GM12875 (cell line): ENCODE measurements around the gene MISP.

Source experiments
- H3K4me3 ChIP-seq: one replicate; pipeline ENCODE4 v1.5.1; 2011; ENCODE audit warnings: low read depth, low read length, control low read depth
- TF ChIP-seq, protein P1 (sequence below): IDR thresholded peaks from 2 replicates; pipeline ENCODE4 v1.5.1; 2011; ENCODE audit warnings: low read depth, mild to moderate bottlenecking, control low read depth, inconsistent platforms, low read length, moderate library complexity, borderline replicate concordance; ENCODE audit not compliant: insufficient read depth

The MISP gene

DNA sequence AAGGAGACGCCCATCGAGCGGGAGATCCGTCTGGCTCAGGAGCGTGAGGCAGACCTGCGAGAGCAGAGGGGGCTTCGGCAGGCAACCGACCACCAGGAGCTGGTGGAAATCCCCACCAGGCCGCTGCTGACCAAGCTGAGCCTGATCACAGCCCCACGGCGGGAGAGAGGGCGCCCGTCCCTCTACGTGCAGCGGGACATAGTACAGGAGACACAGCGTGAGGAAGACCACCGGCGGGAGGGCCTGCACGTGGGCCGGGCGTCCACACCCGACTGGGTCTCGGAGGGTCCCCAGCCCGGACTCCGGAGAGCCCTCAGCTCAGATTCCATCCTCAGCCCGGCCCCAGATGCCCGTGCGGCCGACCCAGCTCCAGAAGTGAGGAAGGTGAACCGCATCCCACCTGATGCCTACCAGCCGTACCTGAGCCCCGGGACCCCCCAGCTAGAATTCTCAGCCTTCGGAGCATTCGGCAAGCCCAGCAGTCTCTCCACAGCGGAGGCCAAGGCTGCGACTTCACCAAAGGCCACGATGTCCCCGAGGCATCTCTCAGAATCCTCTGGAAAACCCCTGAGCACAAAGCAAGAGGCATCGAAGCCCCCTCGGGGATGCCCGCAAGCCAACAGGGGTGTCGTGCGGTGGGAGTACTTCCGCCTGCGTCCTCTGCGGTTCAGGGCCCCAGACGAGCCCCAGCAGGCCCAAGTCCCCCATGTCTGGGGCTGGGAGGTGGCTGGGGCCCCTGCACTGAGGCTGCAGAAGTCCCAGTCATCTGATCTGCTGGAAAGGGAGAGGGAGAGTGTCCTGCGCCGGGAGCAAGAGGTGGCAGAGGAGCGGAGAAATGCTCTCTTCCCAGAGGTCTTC, 7.1 kb downstream of the MISP start:
- TF ChIP-seq, protein P1, sequence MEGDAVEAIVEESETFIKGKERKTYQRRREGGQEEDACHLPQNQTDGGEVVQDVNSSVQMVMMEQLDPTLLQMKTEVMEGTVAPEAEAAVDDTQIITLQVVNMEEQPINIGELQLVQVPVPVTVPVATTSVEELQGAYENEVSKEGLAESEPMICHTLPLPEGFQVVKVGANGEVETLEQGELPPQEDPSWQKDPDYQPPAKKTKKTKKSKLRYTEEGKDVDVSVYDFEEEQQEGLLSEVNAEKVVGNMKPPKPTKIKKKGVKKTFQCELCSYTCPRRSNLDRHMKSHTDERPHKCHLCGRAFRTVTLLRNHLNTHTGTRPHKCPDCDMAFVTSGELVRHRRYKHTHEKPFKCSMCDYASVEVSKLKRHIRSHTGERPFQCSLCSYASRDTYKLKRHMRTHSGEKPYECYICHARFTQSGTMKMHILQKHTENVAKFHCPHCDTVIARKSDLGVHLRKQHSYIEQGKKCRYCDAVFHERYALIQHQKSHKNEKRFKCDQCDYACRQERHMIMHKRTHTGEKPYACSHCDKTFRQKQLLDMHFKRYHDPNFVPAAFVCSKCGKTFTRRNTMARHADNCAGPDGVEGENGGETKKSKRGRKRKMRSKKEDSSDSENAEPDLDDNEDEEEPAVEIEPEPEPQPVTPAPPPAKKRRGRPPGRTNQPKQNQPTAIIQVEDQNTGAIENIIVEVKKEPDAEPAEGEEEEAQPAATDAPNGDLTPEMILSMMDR, result no peak
- no peak overlapping the region for H3K4me3 ChIP-seq

DNA sequence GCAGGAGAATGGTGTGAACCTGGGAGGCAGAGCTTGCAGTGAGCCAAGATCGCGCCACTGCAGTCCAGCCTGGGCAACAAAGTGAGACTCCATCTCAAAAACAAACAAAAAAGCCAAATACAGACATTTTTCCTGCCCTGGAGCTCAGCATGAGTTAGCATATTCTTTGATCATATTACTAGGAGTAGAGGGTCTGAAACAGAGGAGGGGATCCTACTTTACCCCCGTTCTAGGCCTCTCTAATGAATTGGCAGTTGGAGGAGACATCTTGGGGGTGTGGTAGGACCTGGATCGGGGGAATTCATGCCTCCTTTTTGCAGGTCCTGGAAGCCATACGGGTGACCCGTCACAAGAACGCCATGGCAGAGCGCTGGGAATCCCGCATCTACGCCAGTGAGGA, 12.3 kb downstream of the MISP start:
- no peak overlapping the region for H3K4me3 ChIP-seq
- TF ChIP-seq, protein P1, result no peak

DNA sequence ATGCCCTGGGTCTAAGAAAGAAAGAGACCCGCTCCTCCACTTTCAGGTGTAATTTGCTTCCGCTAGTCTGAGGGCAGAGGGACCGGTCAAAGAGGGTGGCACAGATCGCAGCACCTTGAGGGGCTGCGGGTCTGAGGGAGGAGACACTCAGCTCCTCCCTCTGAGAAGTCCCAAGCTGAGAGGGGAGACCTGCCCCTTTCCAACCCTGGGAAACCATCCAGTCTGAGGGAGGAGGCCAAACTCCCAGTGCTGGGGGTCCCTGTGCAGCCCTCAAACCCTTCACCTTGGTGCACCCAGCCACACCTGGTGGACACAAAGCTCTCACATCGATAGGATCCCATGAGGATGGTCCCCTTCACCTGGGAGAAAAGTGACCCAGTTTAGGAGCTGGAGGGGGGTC, 13.0 kb downstream of the MISP start:
- H3K4me3 ChIP-seq, result no peak overlapping the region
- TF ChIP-seq, protein P1, result no peak

DNA sequence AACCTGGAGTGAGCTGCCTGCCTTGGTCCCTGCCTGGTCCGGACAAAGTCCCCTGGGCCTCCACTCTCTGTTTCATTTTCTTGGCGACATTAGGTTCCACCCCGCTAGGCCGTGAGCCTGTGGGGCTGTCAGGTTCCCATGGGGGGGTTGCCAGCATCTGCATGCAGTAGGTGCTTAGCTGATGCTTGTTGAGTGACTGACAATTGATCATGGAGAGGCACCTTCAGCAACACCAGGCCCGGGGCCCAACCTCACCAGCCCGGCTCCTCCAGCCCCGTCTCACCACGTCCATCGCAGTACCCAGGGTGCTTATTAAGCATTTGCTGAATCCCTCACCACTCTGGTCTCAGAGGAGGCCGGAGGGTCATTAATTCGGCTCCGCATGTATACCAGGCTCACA, 13.4 kb downstream of the MISP start:
- TF ChIP-seq, protein P1, result no peak
- H3K4me3 ChIP-seq, result no peak overlapping the region

DNA sequence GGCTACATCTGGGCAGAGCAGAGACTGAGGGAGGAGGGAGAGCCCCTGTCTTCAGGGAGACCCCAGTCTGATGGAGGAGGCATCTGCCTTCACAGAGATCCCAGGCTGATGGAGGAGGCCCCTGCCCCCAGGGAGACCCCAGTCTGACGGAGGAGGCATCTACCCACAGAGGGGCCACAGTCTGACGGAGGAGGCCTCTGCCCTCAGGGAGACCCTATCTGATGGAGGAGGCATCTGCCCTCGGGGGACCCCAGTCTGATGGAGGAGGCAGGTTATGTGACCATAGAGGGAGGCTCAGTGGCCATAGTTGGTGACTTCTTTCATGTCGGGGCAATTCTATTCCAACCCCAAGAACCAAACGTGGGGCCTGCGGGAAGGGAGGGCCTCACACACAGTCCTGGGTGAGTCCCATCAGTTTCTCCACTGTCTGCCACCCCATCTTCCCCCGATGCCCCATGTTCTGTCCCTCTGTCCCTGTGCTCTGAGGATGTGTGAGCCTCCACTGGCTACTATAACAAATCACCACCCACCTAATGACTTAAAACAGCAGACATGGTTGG, 14.3 kb downstream of the MISP start:
- no peak overlapping the region for H3K4me3 ChIP-seq
- TF ChIP-seq, protein P1, result no peak

DNA sequence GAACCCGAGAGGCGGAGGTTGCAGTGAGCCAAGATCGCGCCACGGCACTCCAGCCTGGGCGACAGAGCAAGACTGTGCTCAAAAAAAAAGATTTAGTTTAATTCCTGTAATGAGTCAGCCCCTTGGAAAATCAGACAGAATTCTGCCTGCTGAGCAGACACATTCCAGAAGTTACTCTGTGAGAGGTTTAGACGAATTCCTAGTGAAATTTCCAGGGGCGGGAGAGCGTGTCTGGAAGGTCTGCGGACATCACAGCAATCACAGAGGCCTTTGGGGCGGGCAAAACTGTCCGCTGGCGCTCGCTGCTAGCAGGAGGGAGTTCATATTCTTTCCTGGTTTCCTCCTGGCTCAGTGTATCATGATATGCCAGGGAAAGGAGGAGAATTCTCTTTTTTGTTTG, 17.5 kb downstream of the MISP start:
- no peak overlapping the region for H3K4me3 ChIP-seq
- TF ChIP-seq, protein P1, result no peak

DNA sequence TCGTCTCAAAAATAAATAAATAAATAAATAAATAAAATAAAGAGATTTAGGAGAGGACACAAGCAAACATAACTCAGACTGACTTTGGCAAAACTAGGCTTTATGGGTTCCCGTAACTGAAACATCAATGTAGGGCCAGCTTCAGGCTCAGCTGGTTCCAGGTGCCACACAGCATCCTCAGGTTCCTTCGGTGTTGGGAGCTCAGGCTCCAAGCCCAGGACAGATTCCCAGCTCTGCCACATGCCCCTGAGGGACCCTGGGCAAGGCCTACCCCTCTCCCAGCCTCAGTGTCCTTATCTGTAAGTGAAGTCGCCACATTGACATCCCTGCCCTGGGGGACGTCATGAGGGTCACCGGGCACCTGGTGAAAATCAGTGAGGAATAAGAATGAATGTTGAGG, 18.7 kb downstream of the MISP start:
- TF ChIP-seq, protein P1, result no peak
- H3K4me3 ChIP-seq, result no peak overlapping the region
